Endothelial cell of umbilical vein (primary cell): Measurements from ENCODE around the gene CDX4. TPM values are rescaled to one million over a fixed set of nuclear protein-coding genes. Genes with fewer than 3 reads are reported as not detected.

Experiments used
- BruUV-seq: library from RNA; stranded (reverse); fragments of 400-500 nt; replicated peaks from 2 replicates; lab custom pipeline; 2021; lab: Mats Ljungman, UMichigan
- CTCF ChIA-PET: fragments of 300-600, 350-600 bp; sonication (Branson Sonifier 250); formaldehyde crosslinking; loops from one replicate; lab custom pipeline; 2021; ENCODE audit warnings: antibody characterized with exemption, inconsistent platforms; lab: Charles Lee
- POLR2A ChIA-PET: fragments of 300-600, 350-600 bp; sonication (Branson Sonifier 250); formaldehyde crosslinking; loops from one replicate; lab custom pipeline; 2021; ENCODE audit warnings: antibody characterized with exemption, inconsistent platforms; lab: Charles Lee
- DNase-seq: peaks from one replicate; pipeline ENCODE4 v3.0.0-alpha.2; 2011; ENCODE audit warnings: low read depth, low spot score
- FAIRE-seq: peaks from 2 replicates; lab custom pipeline; 2011; peaks lifted over from hg19 to GRCh38; lab: Jason Lieb, UNC
- H2AFZ ChIP-seq: 2 replicates; pipeline ENCODE4 v1.6.0; 2012; ENCODE audit warnings: low read depth, low read length, control low read depth, inconsistent platforms
- H3K27ac ChIP-seq: 2 replicates; pipeline ENCODE4 v1.5.1; 2011; ENCODE audit warnings: low read depth, mild to moderate bottlenecking, control low read depth, low read length, moderate library complexity; ENCODE audit not compliant: insufficient read depth
- H3K27me3 ChIP-seq, 2 experiments: 2 replicates each; pipeline versions ENCODE4 v1.6.0 to v1.6.1; 2011; ENCODE audit warnings: low read length in 2 of 2, mixed read lengths in 1 of 2; ENCODE audit not compliant: control insufficient read depth in 2 of 2, insufficient read depth in 2 of 2
- H3K36me3 ChIP-seq, 2 experiments: 2 replicates in 1 of 2; 3 replicates in 1 of 2; pipeline ENCODE4 v1.5.1; 2011; ENCODE audit warnings: low read length in 2 of 2, mild to moderate bottlenecking in 1 of 2, moderate library complexity in 1 of 2; ENCODE audit not compliant: control insufficient read depth in 2 of 2, insufficient read depth in 2 of 2; ENCODE audit errors: extremely low read depth in 1 of 2
- H3K4me1 ChIP-seq: 3 replicates; pipeline ENCODE4 v1.5.1; 2011; ENCODE audit warnings: mild to moderate bottlenecking, low read length; ENCODE audit not compliant: control insufficient read depth, insufficient read depth; ENCODE audit errors: extremely low read depth
- H3K4me2 ChIP-seq: 2 replicates; pipeline ENCODE4 v1.6.1; 2011; ENCODE audit warnings: low read length, control low read depth, mixed read lengths; ENCODE audit not compliant: insufficient read depth
- H3K4me3 ChIP-seq, 3 experiments: fragments of 200-600 bp in 1 of 3; sonication (generic), shearing (Covaris generic) in 1 of 3; replicated peaks in 1 of 3; 2 replicates each; pipeline ENCODE4 v1.5.1; 2011 to 2016; ENCODE audit warnings: control low read depth in 3 of 3, low read length in 3 of 3, mild to moderate bottlenecking in 2 of 3, inconsistent platforms in 1 of 3, low read depth in 1 of 3, moderate library complexity in 1 of 3; ENCODE audit not compliant: insufficient read depth in 1 of 3
- H3K79me2 ChIP-seq: 2 replicates; pipeline ENCODE4 v1.6.0; 2012; ENCODE audit warnings: low read length, inconsistent platforms; ENCODE audit not compliant: control insufficient read depth, insufficient read depth
- H3K9ac ChIP-seq: replicated peaks from 2 replicates; pipeline ENCODE3; 2011; ENCODE audit warnings: low read length, control low read depth; ENCODE audit not compliant: insufficient read depth; ENCODE audit errors: extremely low read depth
- H3K9me1 ChIP-seq: replicated peaks from 3 replicates; pipeline ENCODE4 v1.6.0; 2011; ENCODE audit warnings: mild to moderate bottlenecking, low read length; ENCODE audit not compliant: control insufficient read depth, insufficient read depth; ENCODE audit errors: extremely low read depth
- H3K9me3 ChIP-seq: replicated peaks from 2 replicates; pipeline ENCODE4 v1.5.1; 2012; ENCODE audit warnings: low read length, inconsistent platforms; ENCODE audit not compliant: control insufficient read depth, insufficient read depth
- H4K20me1 ChIP-seq: replicated peaks from 2 replicates; pipeline ENCODE3; 2011; ENCODE audit warnings: mild to moderate bottlenecking, low read length; ENCODE audit not compliant: control insufficient read depth, insufficient read depth; ENCODE audit errors: extremely low read depth
- EZH2 ChIP-seq: IDR thresholded peaks from 2 replicates; pipeline ENCODE4 v1.6.1; 2012; ENCODE audit warnings: borderline replicate concordance, low read depth, mild to moderate bottlenecking, moderate library complexity, low read length, inconsistent platforms; ENCODE audit not compliant: severe bottlenecking
- FOS ChIP-seq: IDR thresholded peaks from 2 replicates; pipeline ENCODE4 v1.6.1; 2011; ENCODE audit warnings: mild to moderate bottlenecking, low read length, moderate library complexity, borderline replicate concordance; ENCODE audit not compliant: insufficient read depth
- GATA2 ChIP-seq: IDR thresholded peaks from 2 replicates; pipeline ENCODE4 v1.7.0; 2011; ENCODE audit warnings: low read depth, mild to moderate bottlenecking, moderate library complexity, mixed read lengths, low read length; ENCODE audit not compliant: insufficient read length, insufficient read depth
- JUN ChIP-seq: IDR thresholded peaks from 2 replicates; pipeline ENCODE4 v1.6.1; 2011; ENCODE audit warnings: borderline replicate concordance, low read depth; ENCODE audit not compliant: insufficient read length, insufficient read depth
- MYC ChIP-seq: IDR thresholded peaks from one replicate; pipeline ENCODE4 v1.6.1; 2011; ENCODE audit warnings: mild to moderate bottlenecking, low read depth, low read length
- POLR2A ChIP-seq: IDR thresholded peaks from 2 replicates; pipeline ENCODE4 v1.6.1; 2012; ENCODE audit warnings: low read depth, mild to moderate bottlenecking, control low read depth, low read length
- POLR2AphosphoS5 ChIP-seq: IDR thresholded peaks from 2 replicates; pipeline ENCODE4 v1.6.1; 2012; ENCODE audit warnings: low read depth, mild to moderate bottlenecking, control low read depth, low read length, moderate library complexity; ENCODE audit not compliant: insufficient read depth
- dilution Hi-C: fragments of 300-500 bp; cut with MboI; formaldehyde crosslinking; loops from one replicate; pipeline ENCODE4 v1.15.0; 2019; ENCODE audit warnings: low sequenced_read_pairs; ENCODE audit not compliant: extremely low pct_ligation_motif_present
- intact Hi-C: fragments of 100-400 bp; cut with micrococcal nuclease; formaldehyde crosslinking; loops from one replicate; pipeline ENCODE4 v1.10.0; 2022
- polyA plus RNA-seq, 4 experiments: library from polyadenylated mRNA; depleted of rRNA in 3 of 4; stranded (reverse) in 3 of 4; unstranded in 1 of 4; fragments of >200 nt; gene quantifications; 2 replicates each; pipeline versions ENCODE4 v1.2.1 to v1.2.3, GENCODE V29; 2011 to 2012; ENCODE audit warnings: missing spikeins in 1 of 4
- total RNA-seq: library from RNA; stranded (reverse); gene quantifications from 2 replicates; pipeline ENCODE4 v1.2.3, GENCODE V29; 2021
- TF ChIP-seq, protein P1 (sequence below), 2 donors: IDR thresholded peaks; 1 replicate in 1 of 2; 2 replicates in 1 of 2; pipeline ENCODE4 v1.5.1; 2011; ENCODE audit warnings: low read length in 2 of 2, mild to moderate bottlenecking in 2 of 2, moderate library complexity in 2 of 2, control low read depth in 1 of 2, inconsistent platforms in 1 of 2, low read depth in 1 of 2; ENCODE audit not compliant: insufficient read depth in 1 of 2; ENCODE audit errors: extremely low read depth in 1 of 2
- TF ChIP-seq, protein P2 (sequence below): IDR thresholded peaks from 2 replicates; pipeline ENCODE4 v1.6.1; 2011; ENCODE audit not compliant: insufficient read depth, insufficient read length

The CDX4 gene
- total and polyA plus RNA-seq, 2 donors (not counting 3 experiments of a cell fraction or from before 2014, with no cell fraction given): not detected

DNA sequence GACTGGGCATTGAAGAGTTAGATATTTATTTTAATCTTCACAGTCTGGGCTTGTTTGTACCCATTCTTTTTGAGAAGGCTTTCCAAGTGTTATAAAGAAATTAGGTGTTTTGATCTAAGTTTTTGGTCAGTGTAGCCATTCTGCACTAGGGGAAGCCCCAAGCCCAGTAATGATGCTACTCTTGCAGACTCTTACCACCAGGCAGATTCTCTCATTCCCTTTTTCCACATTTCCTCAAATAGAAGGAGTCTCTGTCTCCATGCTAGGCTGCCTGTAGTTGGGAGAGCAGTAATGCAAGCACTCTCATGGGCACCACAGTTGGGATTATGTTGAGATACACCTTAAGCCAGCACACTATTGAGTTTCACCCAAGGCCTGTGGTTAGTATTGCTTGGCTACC, 21.5 kb downstream of the CDX4 start:
- Histone ChIP-seq H3K9ac (no peak overlapping the region), H3K9me1 (no peaks in the 10 kb centered on the region), H2AFZ (no peak overlapping the region), H3K4me1 (no peaks in the 10 kb centered on the region), H3K4me2 (no peak overlapping the region), H4K20me1 (no peaks in the 10 kb centered on the region), H3K79me2 (no peaks in the 10 kb centered on the region), H3K27ac (no peak overlapping the region), H3K4me3 (no peak overlapping the region), H3K36me3 (no peaks in the 10 kb centered on the region), H3K9me3 (no peaks in the 10 kb centered on the region), H3K27me3 (no peaks in the 10 kb centered on the region)
- ChIA-PET POLR2A (no interaction called here), CTCF (no interaction called here)
- BruUV-seq: no TSS peak
- dilution Hi-C loops (no loop called here), intact Hi-C loops (no loop called here)
- DNase-seq (no peak), FAIRE-seq (no peak)
- no peak for TF ChIP-seq MYC
- TF ChIP-seq GATA2: no peak
- TF ChIP-seq POLR2A: no peak
- TF ChIP-seq FOS: no peak
- TF ChIP-seq, protein P1, sequence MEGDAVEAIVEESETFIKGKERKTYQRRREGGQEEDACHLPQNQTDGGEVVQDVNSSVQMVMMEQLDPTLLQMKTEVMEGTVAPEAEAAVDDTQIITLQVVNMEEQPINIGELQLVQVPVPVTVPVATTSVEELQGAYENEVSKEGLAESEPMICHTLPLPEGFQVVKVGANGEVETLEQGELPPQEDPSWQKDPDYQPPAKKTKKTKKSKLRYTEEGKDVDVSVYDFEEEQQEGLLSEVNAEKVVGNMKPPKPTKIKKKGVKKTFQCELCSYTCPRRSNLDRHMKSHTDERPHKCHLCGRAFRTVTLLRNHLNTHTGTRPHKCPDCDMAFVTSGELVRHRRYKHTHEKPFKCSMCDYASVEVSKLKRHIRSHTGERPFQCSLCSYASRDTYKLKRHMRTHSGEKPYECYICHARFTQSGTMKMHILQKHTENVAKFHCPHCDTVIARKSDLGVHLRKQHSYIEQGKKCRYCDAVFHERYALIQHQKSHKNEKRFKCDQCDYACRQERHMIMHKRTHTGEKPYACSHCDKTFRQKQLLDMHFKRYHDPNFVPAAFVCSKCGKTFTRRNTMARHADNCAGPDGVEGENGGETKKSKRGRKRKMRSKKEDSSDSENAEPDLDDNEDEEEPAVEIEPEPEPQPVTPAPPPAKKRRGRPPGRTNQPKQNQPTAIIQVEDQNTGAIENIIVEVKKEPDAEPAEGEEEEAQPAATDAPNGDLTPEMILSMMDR (IDR thresholded peaks at IDR 0.05; ENCODE audit: extremely low read depth in 1 of 2, insufficient read depth in 1 of 2, low read depth in 1 of 2, low read length in 2 of 2): no peak
- TF ChIP-seq, protein P2, sequence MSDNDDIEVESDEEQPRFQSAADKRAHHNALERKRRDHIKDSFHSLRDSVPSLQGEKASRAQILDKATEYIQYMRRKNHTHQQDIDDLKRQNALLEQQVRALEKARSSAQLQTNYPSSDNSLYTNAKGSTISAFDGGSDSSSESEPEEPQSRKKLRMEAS: no peak
- TF ChIP-seq EZH2: no peak
- no peak for TF ChIP-seq POLR2AphosphoS5
- no peak for TF ChIP-seq JUN
